Measurements from ENCODE around the gene RBM5.
A peak's percentile ranks its signal among the peaks of the same experiment; 100 is the strongest.

Gene RBM5

GRCh38 chr3:50121072-50122032, 32.6 kb downstream of the RBM5 start:
- DNase-seq, result peak; percentile 68

DNA sequence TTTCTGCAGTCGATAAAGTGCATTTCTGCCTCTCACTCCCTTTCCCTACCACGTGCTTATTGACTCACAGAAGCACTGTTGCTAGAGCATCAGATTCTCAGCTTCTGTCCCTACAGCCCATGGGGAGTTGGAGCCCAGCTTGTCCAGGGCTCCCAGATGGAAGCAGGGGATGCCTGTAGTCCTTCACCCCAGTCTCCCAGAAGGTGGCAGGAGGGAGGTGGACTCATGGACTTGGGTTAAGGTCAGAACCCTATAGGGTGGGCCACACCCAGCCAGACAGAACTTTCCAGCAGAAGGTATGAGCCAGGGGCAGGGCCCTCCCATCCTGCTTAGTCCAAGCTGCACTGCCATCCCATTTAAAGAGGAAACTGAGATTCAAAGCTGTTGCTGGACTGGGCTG, 33.4 kb downstream of the RBM5 start:
- no peak for DNase-seq

- no peak for DNase-seq
Observed at GRCh38 chr3:50122661-50123391, 34.1 kb downstream of the RBM5 start.

DNA sequence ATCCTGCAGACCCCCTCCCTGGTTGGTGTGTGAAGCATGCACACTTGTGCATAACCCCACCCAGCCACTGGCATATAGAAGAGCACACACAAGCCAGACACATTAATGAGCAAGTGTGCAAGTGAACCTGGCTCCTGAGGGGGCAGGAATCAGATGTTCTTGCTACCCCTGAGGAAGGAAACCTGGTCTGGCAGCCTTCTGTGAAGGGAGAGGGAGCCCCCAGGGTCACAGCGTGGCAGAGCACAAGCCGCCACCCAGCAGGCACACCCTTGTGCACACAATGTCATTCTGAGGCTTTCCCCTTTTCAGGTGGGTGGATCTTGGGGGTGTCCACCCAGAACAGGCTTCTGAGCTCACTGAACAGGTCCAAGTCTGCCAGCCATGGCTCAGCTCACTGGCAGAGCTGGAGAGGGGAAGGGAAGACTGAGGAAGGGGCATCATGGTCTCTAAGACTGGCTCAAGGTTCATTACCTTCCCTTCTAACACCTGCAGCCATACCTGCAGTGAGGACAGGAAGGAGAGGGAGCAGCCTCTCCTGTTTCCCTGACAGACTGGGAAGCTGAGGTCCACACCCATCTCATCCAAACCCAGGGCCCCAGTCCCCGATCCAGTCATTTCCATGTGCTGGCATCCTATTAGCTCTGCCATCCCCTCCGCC, 34.8 kb downstream of the RBM5 start:
- no peak for DNase-seq

- DNase-seq, result no peak
Observed at GRCh38 chr3:50124052-50124799, 35.5 kb downstream of the RBM5 start.

- no peak for DNase-seq
Observed at GRCh38 chr3:50124800-50125178, 36.1 kb downstream of the RBM5 start.

GRCh38 chr3:50125541-50126286, 37.0 kb downstream of the RBM5 start:
- no peak for DNase-seq

GRCh38 chr3:50126287-50127211, 37.8 kb downstream of the RBM5 start:
- no peak for DNase-seq

GRCh38 chr3:50127251-50127691, 38.6 kb downstream of the RBM5 start:
- DNase-seq, result no peak

DNA sequence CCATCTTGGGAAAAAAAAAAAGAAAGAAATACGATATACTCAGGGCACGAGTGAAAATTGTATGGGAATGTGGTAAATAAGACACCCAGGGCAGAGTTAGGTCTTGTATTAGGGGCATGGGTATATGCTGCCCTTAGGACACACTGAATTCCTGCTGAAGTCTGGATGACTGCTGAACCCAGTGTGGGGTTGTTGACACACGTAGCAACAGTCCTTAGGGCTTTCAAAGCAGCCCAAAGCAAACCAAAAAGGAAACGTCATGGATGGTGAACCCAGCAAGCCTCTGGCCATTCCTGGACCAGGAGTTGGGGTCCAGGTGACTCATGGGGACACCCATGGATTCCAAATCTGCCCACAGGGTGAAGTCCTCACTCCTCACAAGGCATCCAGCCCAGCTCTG, 39.3 kb downstream of the RBM5 start:
- DNase-seq, result no peak

DNA sequence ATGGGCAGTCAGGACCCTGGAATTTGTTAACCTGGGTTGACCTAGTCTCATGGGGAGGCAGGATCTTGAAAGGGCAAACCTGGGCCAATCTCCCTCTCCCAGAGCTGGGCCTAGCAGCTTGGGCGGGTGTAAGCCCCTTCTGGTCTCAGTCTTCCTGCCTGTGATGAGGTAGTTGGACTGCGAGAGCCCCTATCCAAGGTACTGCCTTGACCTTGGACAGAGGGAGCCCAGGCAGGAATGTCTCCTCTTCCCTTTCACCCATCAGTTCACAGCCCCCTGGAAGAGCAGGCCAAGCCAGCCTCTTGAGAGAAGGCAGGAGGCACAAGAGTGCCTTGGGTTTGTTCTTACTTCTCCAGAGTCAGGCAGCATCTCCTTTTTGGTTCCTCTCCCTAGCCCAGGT, 41.7 kb downstream of the RBM5 start:
- no peak for DNase-seq

DNA sequence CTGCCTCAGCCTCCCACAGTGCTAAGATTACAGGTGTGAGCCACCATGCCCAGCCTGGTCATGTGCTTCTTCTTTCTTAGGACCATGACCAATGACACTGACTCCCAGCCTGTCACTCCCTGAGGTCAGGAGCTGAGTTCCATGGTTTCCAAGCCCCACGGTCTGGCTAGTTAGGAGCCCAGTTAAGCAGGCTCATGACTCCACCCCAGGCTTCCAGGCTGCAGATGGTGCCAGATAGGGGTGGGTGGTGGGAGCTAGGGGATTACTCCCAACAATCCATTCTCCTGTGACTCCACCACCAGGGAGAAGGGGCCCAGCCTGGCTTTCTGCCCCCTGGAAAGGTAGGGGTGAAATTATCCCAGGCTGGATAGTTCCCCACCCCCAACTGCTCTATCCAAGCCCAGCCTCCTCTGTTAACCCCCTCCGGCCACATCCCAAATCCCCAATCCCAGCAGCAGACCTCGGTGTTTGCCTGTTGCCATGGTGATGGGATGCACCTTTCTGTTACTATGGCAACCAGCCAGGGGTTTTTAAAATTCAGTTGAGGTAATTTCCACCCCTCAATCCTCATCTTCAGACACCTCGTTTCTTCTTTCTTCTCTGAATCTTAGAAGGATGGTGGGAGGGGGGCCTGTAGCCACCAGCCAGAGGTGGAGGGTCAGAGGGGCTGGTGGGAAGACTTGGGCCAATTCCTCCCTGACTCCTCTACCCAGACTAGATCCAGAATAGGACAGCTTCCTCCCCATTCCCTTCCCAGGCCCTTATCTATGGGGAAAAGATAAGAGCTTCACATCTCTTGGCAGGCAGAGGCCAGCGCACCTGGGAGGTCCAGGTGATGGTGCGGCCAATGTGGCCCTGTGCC, 43.9 kb downstream of the RBM5 start:
- no peak for DNase-seq

DNA sequence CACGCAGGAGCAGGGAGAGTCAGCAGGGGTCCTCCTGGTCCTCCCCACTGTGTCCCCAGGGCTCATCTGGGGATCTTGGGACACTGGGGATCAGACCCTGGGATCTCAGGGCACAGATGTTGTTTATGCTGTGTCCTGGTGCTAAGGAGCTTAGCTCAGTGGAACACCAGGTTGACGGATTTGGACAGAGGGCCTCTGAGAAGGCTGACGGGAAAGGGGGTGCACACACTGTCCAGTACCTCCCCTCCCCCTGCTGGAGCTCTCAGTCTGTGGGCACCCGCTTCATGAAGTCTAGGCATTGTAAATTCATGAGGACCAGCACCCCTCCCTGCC, 44.5 kb downstream of the RBM5 start:
- no peak for DNase-seq

DNA sequence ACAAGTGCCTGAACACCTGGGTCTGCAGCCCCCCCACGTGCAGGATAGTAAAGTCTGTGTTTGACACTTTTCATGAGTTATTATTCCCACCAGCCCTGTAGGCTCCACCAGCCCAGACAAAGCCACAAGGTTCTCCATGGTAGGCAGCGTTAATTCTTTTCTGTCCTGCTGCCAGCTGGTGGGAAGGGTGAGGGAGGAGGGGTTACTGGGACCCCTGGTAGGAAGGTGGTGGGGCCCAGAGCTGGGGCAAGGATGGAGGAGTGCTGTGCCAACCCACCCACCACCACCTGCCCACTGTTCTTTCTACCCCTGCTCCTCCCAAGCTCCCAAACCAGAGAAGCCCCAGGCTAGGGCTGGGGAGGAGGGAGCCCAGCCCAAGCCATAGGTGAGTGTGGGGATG, 45.6 kb downstream of the RBM5 start:
- no peak for DNase-seq

DNA sequence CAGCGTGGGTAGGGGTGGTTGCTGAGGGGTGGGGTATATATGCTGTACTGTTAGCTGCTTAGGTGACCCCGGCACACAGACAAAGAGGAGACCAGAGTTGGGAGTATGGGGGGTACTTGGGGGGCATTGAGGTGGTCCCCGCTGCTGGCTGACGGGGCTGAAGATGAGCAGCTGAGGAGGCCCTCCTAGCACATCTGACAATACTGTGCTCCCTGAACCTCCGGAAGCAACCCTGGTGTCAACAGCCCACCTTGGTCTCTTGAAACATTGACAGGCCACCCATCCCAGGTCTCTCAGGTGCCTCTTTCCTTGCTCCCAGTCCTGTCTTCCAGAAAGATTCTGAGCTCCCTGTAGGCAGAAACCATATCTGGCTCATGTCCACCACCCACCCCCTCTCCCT, 47.2 kb downstream of the RBM5 start:
- DNase-seq, result no peak

GRCh38 chr3:50136714-50137405, 48.1 kb downstream of the RBM5 start:
- DNase-seq, result no peak

- DNase-seq, result no peak
Observed at GRCh38 chr3:50137531-50137930, 48.8 kb downstream of the RBM5 start.

DNA sequence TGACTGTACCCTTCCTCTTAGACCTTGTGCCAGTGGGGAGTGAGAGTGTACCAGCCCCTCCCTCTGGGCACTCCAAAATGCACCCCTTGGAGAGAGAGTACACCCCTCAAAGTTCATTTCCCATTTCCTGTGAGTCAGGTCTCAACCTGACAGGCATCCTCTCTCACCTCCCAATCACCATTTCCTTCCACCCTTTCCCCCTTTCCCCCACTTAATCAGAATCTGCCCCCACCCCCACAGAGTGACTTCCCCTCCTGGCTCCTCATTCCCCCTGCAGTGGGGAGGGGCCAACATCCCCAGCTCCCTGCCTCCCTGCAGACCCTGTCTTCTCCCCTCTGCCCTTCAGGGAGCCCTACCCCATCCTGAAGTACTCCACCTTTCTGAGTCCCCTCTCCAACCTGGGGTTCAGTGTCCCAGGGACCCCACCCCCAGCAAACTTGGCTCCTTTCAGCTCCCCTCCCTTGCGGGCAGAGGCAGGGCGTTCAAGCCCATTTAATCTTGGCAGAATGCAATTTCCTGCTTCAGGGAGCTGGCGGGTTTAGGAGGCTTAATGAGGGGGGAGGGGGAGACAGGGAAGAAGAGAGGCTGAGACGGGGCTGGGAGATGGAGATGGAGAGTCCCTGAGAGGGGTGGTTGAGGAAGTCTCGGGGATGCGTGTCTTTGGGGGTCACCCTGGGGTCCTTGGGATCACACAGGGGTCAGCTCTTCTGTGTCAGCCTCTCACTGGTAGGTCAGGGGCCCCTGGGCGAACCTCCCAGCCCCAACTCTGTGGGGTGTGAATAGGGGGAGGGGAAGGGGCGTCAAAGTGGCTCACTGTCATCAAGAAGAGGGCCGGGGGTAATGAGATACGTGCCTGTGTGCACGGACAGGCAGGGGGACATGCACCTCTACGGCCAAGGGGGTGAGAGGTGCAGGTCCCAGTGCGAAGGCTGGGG, 49.8 kb downstream of the RBM5 start:
- DNase-seq, result no peak
